ENCODE results near the gene NEURL1B.

NEURL1B gene

GRCh38 chr5:172624996-172625964 lies 15.8 kb upstream of the NEURL1B start:
- CTCF ChIA-PET: no interaction called here

GRCh38 chr5:172626031-172626581 lies 15.0 kb upstream of the NEURL1B start:
- no peak for TF ChIP-seq SP1 (IDR thresholded peaks at IDR 0.05)
- POLR2A ChIA-PET: no interaction called here
- DNase-seq (ENCODE audit: extremely low spot score): no peak
- CTCF ChIA-PET: no interaction called here

More at GRCh38 chr5:172624996-172625964, 15.8 kb upstream of the NEURL1B start:
- TF ChIP-seq ARNT (IDR thresholded peaks at IDR 0.05) (no peak), FOXM1 (IDR thresholded peaks at IDR 0.05; ENCODE audit: borderline replicate concordance) (no peak)
- POLR2A ChIA-PET: no interaction called here
- no peak for DNase-seq (ENCODE audit: extremely low spot score)

DNA sequence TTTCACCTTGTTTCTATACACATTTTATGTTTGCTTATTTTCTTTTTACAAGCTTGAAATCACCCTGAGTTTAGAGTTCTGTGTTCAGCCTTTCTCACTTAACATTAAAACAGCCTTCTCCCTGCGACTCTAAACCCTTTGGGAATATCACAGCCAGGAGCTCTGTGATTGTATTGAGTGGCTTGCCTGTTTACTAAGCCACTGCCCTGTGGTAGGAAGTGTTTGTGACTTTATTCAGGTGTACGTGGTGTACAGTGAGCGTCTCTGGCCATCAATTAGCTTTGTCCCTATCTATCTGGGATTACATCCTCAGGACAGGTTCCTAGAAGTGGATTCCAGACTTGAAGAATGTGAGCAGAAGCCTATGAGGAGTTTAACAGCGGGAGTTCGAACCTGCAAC lies 11.0 kb upstream of the NEURL1B start:
- CTCF ChIA-PET: interaction anchor here (1.0 kb wide), 1 partner anchor 10 kb away, joined by 3 read pairs; no protein-coding TSS in a partner anchor
- POLR2A ChIA-PET: no interaction called here
- no peak for DNase-seq (ENCODE audit: extremely low spot score)
- TF ChIP-seq FOXK2 (IDR thresholded peaks at IDR 0.05): no peak
- no peak for TF ChIP-seq BHLHE40 (IDR thresholded peaks at IDR 0.05; ENCODE audit: borderline replicate concordance)
- no peak for TF ChIP-seq SP1 (IDR thresholded peaks at IDR 0.05)

DNA sequence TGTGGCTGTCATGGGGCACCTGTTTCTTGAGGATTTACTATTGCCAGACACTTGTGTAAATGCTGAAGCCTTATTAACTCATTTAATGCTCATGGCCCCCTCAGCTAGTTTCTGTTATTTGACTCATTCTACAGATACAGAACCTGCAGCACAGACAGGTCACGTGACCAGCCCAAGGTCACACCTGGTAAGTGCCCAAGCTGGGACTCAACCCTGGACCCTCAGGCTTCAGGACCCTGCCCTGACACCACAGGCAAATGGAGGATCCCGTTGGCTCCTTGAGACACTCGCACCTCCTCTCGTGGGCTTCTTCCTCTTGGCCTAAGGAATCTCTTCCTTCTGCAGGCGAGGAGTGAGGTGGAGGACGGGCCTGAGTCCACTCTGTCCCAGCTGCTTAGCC lies 10.6 kb upstream of the NEURL1B start:
- CTCF ChIA-PET: interaction anchor here (1.0 kb wide), 1 partner anchor 10 kb away, joined by 3 read pairs; no protein-coding TSS in a partner anchor
- no peak for DNase-seq (ENCODE audit: extremely low spot score)
- POLR2A ChIA-PET: no interaction called here
- TF ChIP-seq SUZ12 (IDR thresholded peaks at IDR 0.05): no peak
- TF ChIP-seq HDGF (IDR thresholded peaks at IDR 0.05; ENCODE audit: borderline replicate concordance): no peak
- TF ChIP-seq FOXK2 (IDR thresholded peaks at IDR 0.05): no peak
- no peak for TF ChIP-seq FOXA1 (IDR thresholded peaks at IDR 0.05)
- TF ChIP-seq LEF1 (IDR thresholded peaks at IDR 0.05; ENCODE audit: borderline replicate concordance): no peak
- no peak for TF ChIP-seq ARNT (IDR thresholded peaks at IDR 0.05)

- CTCF ChIA-PET: no interaction called here
Observed at GRCh38 chr5:172630986-172631385, 10.1 kb upstream of the NEURL1B start.

GRCh38 chr5:172632346-172633092 lies 8.5 kb upstream of the NEURL1B start:
- ChIA-PET POLR2A (no interaction called here), CTCF (no interaction called here)
- no peak for DNase-seq (ENCODE audit: extremely low spot score)
- TF ChIP-seq TARDBP (IDR thresholded peaks at IDR 0.05) (no peak), CTBP1 (IDR thresholded peaks at IDR 0.05; ENCODE audit: borderline replicate concordance) (no peak), SP1 (IDR thresholded peaks at IDR 0.05) (no peak), BHLHE40 (IDR thresholded peaks at IDR 0.05; ENCODE audit: borderline replicate concordance) (no peak), ARNT (IDR thresholded peaks at IDR 0.05) (no peak), HDGF (IDR thresholded peaks at IDR 0.05; ENCODE audit: borderline replicate concordance) (no peak), FOXA1 (IDR thresholded peaks at IDR 0.05) (no peak), FOXK2 (IDR thresholded peaks at IDR 0.05) (no peak), L3MBTL2 (conservative IDR thresholded peaks at IDR 0.05) (no peak)

More at GRCh38 chr5:172630986-172631385, 10.1 kb upstream of the NEURL1B start:
- POLR2A ChIA-PET: no interaction called here
- TF ChIP-seq SP1 (IDR thresholded peaks at IDR 0.05) (no peak), SUZ12 (IDR thresholded peaks at IDR 0.05) (no peak), ZNF384 (IDR thresholded peaks at IDR 0.05) (no peak), TARDBP (IDR thresholded peaks at IDR 0.05) (no peak)
- DNase-seq (ENCODE audit: extremely low spot score): no peak

DNA sequence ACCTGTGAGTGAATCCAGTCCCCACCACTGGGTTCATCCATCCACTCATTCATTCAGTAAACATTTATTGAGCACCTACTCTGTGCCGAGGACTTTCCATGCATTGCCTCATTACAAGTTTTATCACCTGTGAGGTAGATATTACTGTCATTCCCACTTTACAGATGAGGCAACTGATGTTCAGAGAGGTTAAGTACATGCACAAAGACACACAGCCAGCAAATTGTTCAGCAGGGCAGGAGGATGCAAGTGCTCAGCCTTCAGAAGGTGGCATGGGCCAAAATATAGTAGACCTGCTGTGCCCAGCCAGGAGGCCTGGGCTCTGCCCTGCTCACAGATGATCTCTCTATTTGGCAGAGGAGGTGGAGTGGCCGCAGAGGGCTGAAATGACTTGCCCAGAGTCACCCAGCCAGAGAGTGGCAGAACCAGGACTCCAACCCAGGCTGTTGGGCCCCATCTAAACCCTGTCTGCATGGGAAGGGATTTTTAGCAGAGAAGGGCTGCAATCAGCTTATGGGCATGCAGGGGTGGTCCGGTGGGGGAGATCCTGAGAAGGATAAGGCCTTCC lies 7.6 kb upstream of the NEURL1B start:
- DNase-seq (ENCODE audit: extremely low spot score): no peak
- ChIA-PET CTCF (no interaction called here), POLR2A (no interaction called here)
- no peak for TF ChIP-seq ZNF384 (IDR thresholded peaks at IDR 0.05)
- TF ChIP-seq TARDBP (IDR thresholded peaks at IDR 0.05): no peak
- TF ChIP-seq NFRKB (IDR thresholded peaks at IDR 0.05): no peak
- no peak for TF ChIP-seq ARNT (IDR thresholded peaks at IDR 0.05)
- no peak for TF ChIP-seq HDGF (IDR thresholded peaks at IDR 0.05; ENCODE audit: borderline replicate concordance)
- TF ChIP-seq LEF1 (IDR thresholded peaks at IDR 0.05; ENCODE audit: borderline replicate concordance): no peak
- no peak for TF ChIP-seq BHLHE40 (IDR thresholded peaks at IDR 0.05; ENCODE audit: borderline replicate concordance)
- TF ChIP-seq PKNOX1 (IDR thresholded peaks at IDR 0.05): no peak
- no peak for TF ChIP-seq FOXM1 (IDR thresholded peaks at IDR 0.05; ENCODE audit: borderline replicate concordance)
- no peak for TF ChIP-seq FOXK2 (IDR thresholded peaks at IDR 0.05)
- TF ChIP-seq SP1 (IDR thresholded peaks at IDR 0.05): no peak
- no peak for TF ChIP-seq ELF4 (IDR thresholded peaks at IDR 0.05)
- no peak for TF ChIP-seq FOXA1 (IDR thresholded peaks at IDR 0.05)
- no peak for TF ChIP-seq CTBP1 (IDR thresholded peaks at IDR 0.05; ENCODE audit: borderline replicate concordance)
- TF ChIP-seq SUZ12 (IDR thresholded peaks at IDR 0.05): no peak
- TF ChIP-seq L3MBTL2 (conservative IDR thresholded peaks at IDR 0.05): no peak

Measured in HEK293T (cell line).